H1 (cell line): Measurements from ENCODE around the gene CACNB4. TPM values are rescaled to one million over a fixed set of nuclear protein-coding genes. Genes with fewer than 3 reads are reported as not detected.
A peak's percentile ranks its signal among the peaks of the same experiment; 100 is the strongest.

Experiments used
- CTCF ChIA-PET: fragments of 300-600 bp; sonication (Branson Sonifier 250); formaldehyde crosslinking; loops from one replicate; lab custom pipeline; 2021; ENCODE audit not compliant: partially characterized antibody; lab: Charles Lee
- POLR2A ChIA-PET: fragments of 300-600 bp; sonication (Branson Sonifier 250); formaldehyde crosslinking; loops from one replicate; lab custom pipeline; 2021; ENCODE audit warnings: inconsistent platforms; ENCODE audit not compliant: partially characterized antibody; lab: Charles Lee
- DNase-seq, 2 experiments: peaks; one replicate each; pipeline versions ENCODE4 v3.0.0 to v3.0.0-alpha.2; 2010 to 2022; ENCODE audit warnings: low spot score in 2 of 2, low read depth in 1 of 2, mixed read lengths in 1 of 2
- FAIRE-seq: peaks from 2 replicates; lab custom pipeline; 2011; peaks lifted over from hg19 to GRCh38; lab: Jason Lieb, UNC
- H2AFZ ChIP-seq: 2 replicates; pipeline ENCODE4 v1.8.1; 2012; ENCODE audit warnings: low read length, inconsistent platforms
- H2AK5ac ChIP-seq: 2 replicates; pipeline ENCODE4 v1.6.1; 2013; ENCODE audit warnings: low read depth, low read length
- H2BK120ac ChIP-seq: replicated peaks from 2 replicates; pipeline ENCODE3; 2013; ENCODE audit warnings: low read depth, low read length, inconsistent platforms
- H2BK12ac ChIP-seq: 2 replicates; pipeline ENCODE4 v1.6.1; 2013; ENCODE audit warnings: low read depth, low read length
- H2BK15ac ChIP-seq: 2 replicates; pipeline ENCODE4 v1.6.1; 2013; ENCODE audit warnings: low read length
- H2BK20ac ChIP-seq: 2 replicates; pipeline ENCODE4 v1.6.1; 2013; ENCODE audit warnings: low read length
- H2BK5ac ChIP-seq: 2 replicates; pipeline ENCODE4 v1.6.1; 2013; ENCODE audit warnings: low read depth, low read length
- H3K14ac ChIP-seq: 2 replicates; pipeline ENCODE4 v1.6.1; 2013; ENCODE audit warnings: inconsistent platforms; ENCODE audit not compliant: insufficient read length
- H3K18ac ChIP-seq: 2 replicates; pipeline ENCODE4 v1.6.1; 2013; ENCODE audit warnings: low read length; ENCODE audit errors: extremely low read depth
- H3K23ac ChIP-seq: 2 replicates; pipeline ENCODE4 v1.6.1; 2013; ENCODE audit warnings: inconsistent platforms; ENCODE audit not compliant: insufficient read length
- H3K23me2 ChIP-seq: 2 replicates; pipeline ENCODE4 v1.6.1; 2013; ENCODE audit warnings: low read depth, low read length
- H3K27ac ChIP-seq: 2 replicates; pipeline ENCODE4 v1.6.1; 2011; ENCODE audit warnings: low read depth, low read length, inconsistent platforms
- H3K27me3 ChIP-seq, 4 experiments: replicated peaks in 1 of 4; 1 replicate in 1 of 4; 2 replicates in 3 of 4; pipeline versions ENCODE4 v1.6.1 to v1.8.1; 2011 to 2013; ENCODE audit warnings: low read length in 3 of 4, mild to moderate bottlenecking in 3 of 4, inconsistent platforms in 2 of 4, mixed read lengths in 2 of 4, moderate library complexity in 1 of 4; ENCODE audit not compliant: control insufficient read depth in 3 of 4, insufficient read depth in 3 of 4; ENCODE audit errors: extremely low read depth in 1 of 4
- H3K36me3 ChIP-seq, 4 experiments: 2 replicates each; pipeline versions ENCODE4 v1.6.1 to v1.8.1; 2011 to 2013; ENCODE audit warnings: mild to moderate bottlenecking in 4 of 4, low read length in 3 of 4, moderate library complexity in 2 of 4, control low read depth in 1 of 4, inconsistent platforms in 1 of 4; ENCODE audit not compliant: insufficient read depth in 4 of 4, control insufficient read depth in 2 of 4
- H3K4ac ChIP-seq: replicated peaks from 2 replicates; pipeline ENCODE3; 2013; ENCODE audit warnings: low read length, low read depth, mixed read lengths, inconsistent platforms; ENCODE audit not compliant: insufficient read length
- H3K4me1 ChIP-seq, 4 experiments: replicated peaks in 1 of 4; 1 replicate in 1 of 4; 2 replicates in 3 of 4; pipeline versions ENCODE4 v1.6.1 to v1.8.1; 2011 to 2013; ENCODE audit warnings: low read length in 3 of 4, inconsistent platforms in 2 of 4, mixed read lengths in 1 of 4; ENCODE audit not compliant: insufficient read depth in 4 of 4, control insufficient read depth in 3 of 4
- H3K4me2 ChIP-seq, 2 experiments: 2 replicates each; pipeline versions ENCODE4 v1.6.1 to v1.8.1; 2011 to 2013; ENCODE audit warnings: low read depth in 2 of 2, low read length in 2 of 2, control low read depth in 1 of 2, inconsistent platforms in 1 of 2, mild to moderate bottlenecking in 1 of 2; ENCODE audit not compliant: insufficient read depth in 1 of 2
- H3K4me3 ChIP-seq, 4 experiments: fragments of 200-600, 300-600 bp in 1 of 4; sonication (generic), shearing (Covaris generic), sonication (Bioruptor Twin) in 1 of 4; 2 replicates each; pipeline versions ENCODE4 v1.5.1 to v1.8.1; 2011 to 2016; ENCODE audit warnings: low read length in 4 of 4, low read depth in 3 of 4, control low read depth in 2 of 4, inconsistent platforms in 2 of 4, mild to moderate bottlenecking in 2 of 4, mixed read lengths in 1 of 4, moderate library complexity in 1 of 4; ENCODE audit not compliant: insufficient read depth in 2 of 4; ENCODE audit errors: extremely low read depth in 1 of 4
- H3K56ac ChIP-seq: replicated peaks from 2 replicates; pipeline ENCODE3; 2013; ENCODE audit warnings: low read depth, mild to moderate bottlenecking, mixed read lengths, low read length, inconsistent platforms; ENCODE audit not compliant: insufficient read length
- H3K79me1 ChIP-seq: 2 replicates; pipeline ENCODE4 v1.6.1; 2013; ENCODE audit warnings: low read depth, low read length, control low read depth
- H3K79me2 ChIP-seq, 2 experiments: 2 replicates each; pipeline versions ENCODE4 v1.6.1 to v1.8.1; 2012 to 2013; ENCODE audit warnings: low read length in 2 of 2, mild to moderate bottlenecking in 2 of 2, inconsistent platforms in 1 of 2; ENCODE audit not compliant: insufficient read depth in 2 of 2, control insufficient read depth in 1 of 2
- H3K9ac ChIP-seq, 4 experiments: replicated peaks in 1 of 4; 1 replicate in 1 of 4; 2 replicates in 3 of 4; pipeline versions ENCODE4 v1.6.1 to v1.8.1; 2011 to 2013; ENCODE audit warnings: low read depth in 3 of 4, low read length in 3 of 4, control low read depth in 2 of 4, mild to moderate bottlenecking in 2 of 4, moderate library complexity in 2 of 4, inconsistent platforms in 1 of 4; ENCODE audit errors: extremely low read depth in 1 of 4
- H3K9me3 ChIP-seq, 2 experiments: 2 replicates each; pipeline versions ENCODE4 v1.6.1 to v1.8.1; 2012 to 2013; ENCODE audit warnings: mild to moderate bottlenecking in 2 of 2, moderate library complexity in 2 of 2, control low read depth in 1 of 2, inconsistent platforms in 1 of 2, low read depth in 1 of 2, low read length in 1 of 2, mixed read lengths in 1 of 2; ENCODE audit not compliant: insufficient read depth in 2 of 2
- H4K20me1 ChIP-seq, 2 experiments: replicated peaks in 1 of 2; 2 replicates each; pipeline versions ENCODE3 to v1.8.1; 2011 to 2013; ENCODE audit warnings: inconsistent platforms in 2 of 2, low read length in 2 of 2, mild to moderate bottlenecking in 1 of 2; ENCODE audit not compliant: insufficient read depth in 2 of 2, control insufficient read depth in 1 of 2
- H4K5ac ChIP-seq: 2 replicates; pipeline ENCODE4 v1.6.1; 2013; ENCODE audit warnings: low read length, low read depth, mixed read lengths, inconsistent platforms; ENCODE audit not compliant: insufficient read length
- H4K8ac ChIP-seq: 2 replicates; pipeline ENCODE4 v1.8.0; 2013; ENCODE audit warnings: mild to moderate bottlenecking, moderate library complexity, low read length, inconsistent platforms; ENCODE audit not compliant: insufficient read depth; ENCODE audit errors: extremely low read depth
- H4K91ac ChIP-seq: replicated peaks from 2 replicates; pipeline ENCODE3; 2013; ENCODE audit warnings: low read length, mixed read lengths, inconsistent platforms; ENCODE audit not compliant: insufficient read length
- ZNF274 ChIP-seq: IDR thresholded peaks from 2 replicates; pipeline ENCODE4 v1.7.0; 2012; ENCODE audit warnings: low read length, borderline replicate concordance; ENCODE audit errors: extremely low read depth
- WGBS, 2 experiments: shearing (Covaris generic) in 1 of 2; methylation state at CpG; one replicate each; pipeline versions ENCODE4 v1.1.6 to v1.1.7; 2013 to 2015; ENCODE audit warnings: low lambda C conversion rate in 2 of 2, mixed read lengths in 2 of 2, inconsistent platforms in 1 of 2, low coverage in 1 of 2, missing lambda C conversion rate in 1 of 2; ENCODE audit not compliant: insufficient replicate concordance in 2 of 2, insufficient coverage in 1 of 2, insufficient read length in 1 of 2; ENCODE audit errors: extremely low coverage in 1 of 2, missing lambda C conversion rate in 1 of 2; 5-methylcytosine and 5-hydroxymethylcytosine counted together
- polyA plus RNA-seq, 7 experiments: library from polyadenylated mRNA; depleted of rRNA in 3 of 7; stranded (reverse) in 5 of 7; unstranded in 2 of 7; fragments of >200 nt in 5 of 7; fragments of 200-250 nt in 2 of 7; gene quantifications; 1 replicate in 5 of 7; 2 replicates in 1 of 7; 4 replicates in 1 of 7; pipeline versions ENCODE4 v1.2.1 to v1.2.3, GENCODE V29; 2011 to 2013; ENCODE audit warnings: missing spikeins in 2 of 7, mixed read lengths in 2 of 7
- total RNA-seq: library from RNA; stranded (reverse); fragmentation: NEBNext Ultra II Directional; extraction: Animal tissue kit (Norgen Biotek cat#: 25700); gene quantifications from 2 replicates; pipeline ENCODE4 v1.2.1, GENCODE V29; 2021

The CACNB4 gene
- total and polyA plus RNA-seq, 2 of the 8 experiments (the other 6 are each of a cell fraction or from before 2014, with no cell fraction given): 2.0 to 4.0 TPM

GRCh38 chr2:152034257-152034801 lies 64.5 kb downstream of the CACNB4 start:
- FAIRE-seq: peak; percentile 81
- Histone ChIP-seq H3K23me2 (no peaks in the 10 kb centered on the region), H2BK12ac (no peak overlapping the region), H3K4me1 (peaks cover 6 to 18% (median 13%) of the 10 kb centered on the region in 4 experiments; a peak in 6 of 7 replicates), H2BK120ac (no peak overlapping the region), H2BK15ac (no peak overlapping the region), H3K79me2 (no peaks in the 10 kb centered on the region), H3K4me3 (peak overlapping the region in 1 of 4 experiments; percentile 19; a peak in 2 of 8 replicates), H3K56ac (no peak overlapping the region), H2AK5ac (no peak overlapping the region), H3K9me3 (no peaks in the 10 kb centered on the region), H3K23ac (no peak overlapping the region), H4K8ac (no peak overlapping the region), H2BK20ac (no peak overlapping the region), H3K4ac (no peak overlapping the region), H3K14ac (no peak overlapping the region), H3K36me3 (no peaks in the 10 kb centered on the region), H2BK5ac (no peak overlapping the region), H4K5ac (no peak overlapping the region), H3K27me3 (peaks cover 0 to 40% (median 20%) of the 10 kb centered on the region in 4 experiments; a peak in 5 of 7 replicates), H3K27ac (no peak overlapping the region), H2AFZ (no peak overlapping the region), H4K91ac (no peak overlapping the region), H3K79me1 (no peaks in the 10 kb centered on the region), H3K4me2 (peak overlapping the region; percentile 53 to 56), H3K9ac (no peak overlapping the region), H3K18ac (no peak overlapping the region), H4K20me1 (peaks cover 0 to 2% of the 10 kb centered on the region in 2 experiments)
- ChIA-PET CTCF (interaction anchor here (0.5 to 9.5 kb wide), 5 partner anchors 9 to 601 kb away, joined by 3 to 95 read pairs (median 13); no protein-coding TSS in a partner anchor), POLR2A (interaction anchor here (0.9 kb wide), 1 partner anchor 618 kb away, joined by 3 read pairs; no protein-coding TSS in a partner anchor)
- DNase-seq: peak; percentile 46 to 53
- WGBS, 2 experiments: 5% methylated on average over 7 of the region's 7 CpGs; no CpG with 5 or more reads in 1 of the 2 experiments
- TF ChIP-seq ZNF274: no peak
